Activated naive CD4-positive, alpha-beta T cell treated with anti-CD3 and anti-CD28 coated beads, Interleukin-2, amount 10 ng/mL, durations not matched to agents 7 days and 5 days (primary cell): ENCODE data around the gene SYNJ1.
"Not testable (repeated sequence)": the region's sequence is repeated elsewhere in the genome, so short reads cannot be mapped to it uniquely, and the experiment has no call there.

Source experiments
- CTCF ChIA-PET: fragments of 350-600 bp; sonication (Branson Sonifier 250); formaldehyde crosslinking; loops from one replicate; lab custom pipeline; 2021; ENCODE audit warnings: antibody characterized with exemption; lab: Charles Lee
- DNase-seq: peaks from one replicate; pipeline ENCODE4 v3.0.0-alpha.2; 2020
- H3K27ac Mint-ChIP-seq: one replicate; pipeline ENCODE4 v1.8.0; 2021; ENCODE audit warnings: mild to moderate bottlenecking, moderate library complexity, mixed read lengths
- H3K27me3 Mint-ChIP-seq: one replicate; pipeline ENCODE4 v1.8.0; 2021; ENCODE audit warnings: mild to moderate bottlenecking, mixed read lengths
- H3K36me3 Mint-ChIP-seq: one replicate; pipeline ENCODE4 v1.8.0; 2021; ENCODE audit warnings: mixed read lengths
- H3K4me1 Mint-ChIP-seq: one replicate; pipeline ENCODE4 v1.8.0; 2021; ENCODE audit warnings: mixed read lengths
- H3K4me3 Mint-ChIP-seq: one replicate; pipeline ENCODE4 v1.8.0; 2021; ENCODE audit warnings: mild to moderate bottlenecking, moderate library complexity, mixed read lengths
- H3K9me3 Mint-ChIP-seq: one replicate; pipeline ENCODE4 v1.8.0; 2021; ENCODE audit warnings: mixed read lengths

The SYNJ1 gene

GRCh38 chr21:32702702-32703101 lies 25.1 kb downstream of the SYNJ1 start:
- no peaks in the 10 kb centered on the region for H3K9me3 Mint-ChIP-seq
- H3K4me1 Mint-ChIP-seq, result peaks cover 5% of the 10 kb centered on the region
- CTCF ChIA-PET, result no interaction called here
- peaks cover 17% of the 10 kb centered on the region for H3K36me3 Mint-ChIP-seq
- no peak overlapping the region for H3K4me3 Mint-ChIP-seq
- H3K27ac Mint-ChIP-seq, result no peak overlapping the region
- H3K27me3 Mint-ChIP-seq, result no peaks in the 10 kb centered on the region
- no peak for DNase-seq

DNA sequence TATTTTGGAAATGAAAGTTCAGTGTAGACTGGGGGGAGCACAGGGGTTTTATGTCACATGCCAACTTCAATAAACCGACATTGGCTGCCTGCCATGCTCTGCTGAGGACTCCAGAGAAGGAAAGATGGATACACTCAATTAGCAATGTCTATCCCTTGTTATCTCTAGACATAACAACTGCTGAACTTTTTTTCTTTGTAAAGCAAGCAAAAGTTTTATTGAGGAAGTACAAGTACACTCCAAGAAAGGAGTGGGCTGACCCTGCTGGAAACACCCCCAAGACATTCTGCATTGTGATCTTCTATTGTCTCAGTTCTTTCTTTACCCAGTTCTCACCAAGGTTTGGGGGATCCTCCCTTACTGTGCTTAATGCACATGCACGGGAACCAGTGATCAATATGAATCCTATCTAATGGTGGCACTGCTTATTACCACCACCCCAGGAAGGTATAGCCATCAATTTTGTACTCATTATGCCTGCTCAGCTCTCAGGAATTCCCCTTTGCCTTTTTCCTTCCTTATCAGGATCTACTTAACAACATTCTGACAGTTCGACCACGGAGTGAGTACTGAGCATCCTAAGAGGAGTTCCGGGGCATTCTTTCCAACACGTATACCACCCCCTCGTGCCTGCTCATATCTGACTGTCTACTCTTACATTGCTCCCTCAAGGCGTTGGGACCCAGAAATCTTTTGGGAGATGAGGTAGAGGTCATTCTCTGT lies 28.7 kb downstream of the SYNJ1 start:
- no peaks in the 10 kb centered on the region for H3K9me3 Mint-ChIP-seq
- CTCF ChIA-PET, result no interaction called here
- H3K27me3 Mint-ChIP-seq, result no peaks in the 10 kb centered on the region
- DNase-seq, result no peak
- H3K4me1 Mint-ChIP-seq, result no peaks in the 10 kb centered on the region
- no peak overlapping the region for H3K4me3 Mint-ChIP-seq
- H3K36me3 Mint-ChIP-seq, result peaks cover 12% of the 10 kb centered on the region
- H3K27ac Mint-ChIP-seq, result no peak overlapping the region

GRCh38 chr21:32698286-32698685 lies 29.5 kb downstream of the SYNJ1 start:
- Mint-ChIP-seq H3K4me1 (no peaks in the 10 kb centered on the region), H3K27me3 (no peaks in the 10 kb centered on the region), H3K9me3 (no peaks in the 10 kb centered on the region), H3K27ac (no peak overlapping the region), H3K36me3 (peaks cover 9% of the 10 kb centered on the region), H3K4me3 (no peak overlapping the region)
- DNase-seq, result no peak
- CTCF ChIA-PET, result no interaction called here

DNA sequence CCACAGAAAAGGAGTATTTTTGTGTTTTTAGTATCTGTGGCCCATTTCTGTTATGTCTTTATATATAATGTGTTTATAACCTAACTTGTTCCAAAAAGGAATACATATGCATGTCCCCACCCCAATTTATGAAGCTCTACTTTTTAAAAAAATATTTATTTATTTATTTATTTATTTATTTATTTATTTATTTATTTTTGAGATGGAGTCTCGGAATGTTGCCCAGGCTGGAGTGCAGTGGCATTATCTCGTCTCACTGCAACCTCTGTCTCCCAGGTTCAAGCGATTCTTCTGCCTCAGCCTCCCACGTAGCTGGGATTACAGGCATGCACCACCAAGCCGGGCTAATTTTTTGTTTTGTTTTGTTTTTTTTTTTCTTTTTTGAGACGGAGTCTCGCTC lies 32.3 kb downstream of the SYNJ1 start:
- H3K9me3 Mint-ChIP-seq, H3K27me3 Mint-ChIP-seq, H3K27ac Mint-ChIP-seq, H3K4me3 Mint-ChIP-seq, DNase-seq, CTCF ChIA-PET, H3K4me1 Mint-ChIP-seq: not testable (repeated sequence)
- peaks cover 16% of the 10 kb centered on the region for H3K36me3 Mint-ChIP-seq

DNA sequence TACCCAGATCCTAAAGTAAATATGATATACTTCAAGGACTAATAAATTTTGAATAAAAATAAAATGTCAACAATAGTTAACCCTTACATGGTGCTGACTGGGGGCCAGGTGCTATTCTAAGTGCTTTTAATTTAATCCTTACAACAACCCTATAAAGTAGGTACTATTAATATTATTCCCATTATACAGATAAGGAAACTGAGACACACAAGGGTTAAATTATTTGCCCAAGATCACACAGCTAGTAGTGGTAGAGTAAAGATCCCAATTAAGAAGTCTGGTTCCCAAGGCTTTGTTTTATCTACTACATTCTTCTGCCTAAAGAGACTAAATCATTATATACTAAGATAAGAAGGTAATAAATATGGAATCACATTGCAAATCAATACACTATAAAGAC lies 34.2 kb downstream of the SYNJ1 start:
- Mint-ChIP-seq H3K36me3 (peaks cover 9% of the 10 kb centered on the region), H3K27ac (no peak overlapping the region), H3K27me3 (no peaks in the 10 kb centered on the region), H3K4me1 (no peaks in the 10 kb centered on the region), H3K9me3 (no peaks in the 10 kb centered on the region), H3K4me3 (no peak overlapping the region)
- CTCF ChIA-PET, result no interaction called here
- no peak for DNase-seq

DNA sequence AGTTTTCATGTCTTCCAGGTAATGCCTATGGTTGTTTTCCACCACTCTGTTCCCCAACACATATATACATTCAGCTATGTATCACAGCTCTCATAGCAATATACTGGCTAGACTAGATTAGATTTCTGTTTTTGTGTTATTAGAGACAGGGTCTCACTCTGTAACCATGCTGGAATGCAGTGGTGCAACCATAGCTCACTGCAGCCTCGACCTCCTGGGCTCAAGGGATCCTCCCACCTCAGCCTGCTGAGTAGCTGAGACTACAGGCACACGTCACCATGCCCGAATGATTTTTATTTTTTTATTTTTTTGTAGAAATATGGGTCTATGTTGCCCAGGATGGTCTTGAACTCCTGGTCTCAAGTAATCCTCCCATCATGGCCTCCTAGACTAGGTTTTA lies 37.7 kb downstream of the SYNJ1 start:
- no peak for DNase-seq
- no peaks in the 10 kb centered on the region for H3K9me3 Mint-ChIP-seq
- CTCF ChIA-PET, result interaction anchor here (1.0 kb wide), 1 partner anchor 41 kb away, joined by 3 read pairs; no protein-coding TSS in a partner anchor
- H3K36me3 Mint-ChIP-seq, result peaks cover 16% of the 10 kb centered on the region
- H3K4me1 Mint-ChIP-seq, result no peaks in the 10 kb centered on the region
- H3K27ac Mint-ChIP-seq, result no peak overlapping the region
- no peaks in the 10 kb centered on the region for H3K27me3 Mint-ChIP-seq
- H3K4me3 Mint-ChIP-seq, result no peak overlapping the region

DNA sequence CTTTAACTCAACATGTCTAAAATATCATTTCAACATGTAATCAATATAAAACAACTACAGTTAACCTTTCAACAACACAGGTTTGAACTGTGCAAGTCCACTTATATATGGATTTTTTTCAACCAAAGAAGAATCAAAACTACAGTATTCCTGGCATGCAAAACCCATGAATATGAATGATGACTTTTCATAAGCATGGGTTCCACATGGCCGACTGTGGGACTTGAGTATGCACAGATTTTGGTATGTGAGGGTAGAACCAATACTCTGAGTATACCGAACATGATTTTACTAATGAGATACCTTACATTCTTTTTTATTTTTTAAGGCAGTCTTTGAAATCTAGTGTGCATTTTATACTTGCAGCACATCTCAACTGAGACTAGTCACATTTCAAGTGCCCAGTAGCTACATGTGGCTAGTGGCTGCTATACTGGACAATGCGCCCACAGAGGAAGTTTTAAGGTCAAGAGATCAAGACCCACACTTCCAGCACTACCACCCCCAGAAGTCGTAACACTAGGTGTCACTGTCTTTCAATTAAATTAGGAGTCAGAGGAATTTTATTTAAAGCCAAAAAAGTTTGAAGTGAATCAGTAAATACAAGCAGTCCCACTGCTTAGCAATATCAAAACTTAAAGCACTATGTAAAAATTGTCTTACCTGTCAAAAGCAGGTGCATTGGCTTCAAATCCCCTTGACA lies 40.0 kb downstream of the SYNJ1 start:
- no peak for DNase-seq
- no peaks in the 10 kb centered on the region for H3K4me1 Mint-ChIP-seq
- no peaks in the 10 kb centered on the region for H3K27me3 Mint-ChIP-seq
- CTCF ChIA-PET, result no interaction called here
- H3K9me3 Mint-ChIP-seq, result no peaks in the 10 kb centered on the region
- no peak overlapping the region for H3K4me3 Mint-ChIP-seq
- H3K36me3 Mint-ChIP-seq, result peaks cover 13% of the 10 kb centered on the region
- H3K27ac Mint-ChIP-seq, result no peak overlapping the region

GRCh38 chr21:32682696-32683474 lies 44.9 kb downstream of the SYNJ1 start:
- Mint-ChIP-seq H3K27me3 (no peaks in the 10 kb centered on the region), H3K4me3 (no peak overlapping the region), H3K4me1 (no peaks in the 10 kb centered on the region), H3K36me3 (peaks cover 12% of the 10 kb centered on the region), H3K9me3 (no peaks in the 10 kb centered on the region), H3K27ac (no peak overlapping the region)
- CTCF ChIA-PET, result no interaction called here
- DNase-seq, result no peak

GRCh38 chr21:32674731-32675130 lies 53.1 kb downstream of the SYNJ1 start:
- Mint-ChIP-seq H3K27ac (no peak overlapping the region), H3K9me3 (no peaks in the 10 kb centered on the region), H3K27me3 (no peaks in the 10 kb centered on the region), H3K36me3 (peaks cover 25% of the 10 kb centered on the region), H3K4me3 (no peak overlapping the region), H3K4me1 (no peaks in the 10 kb centered on the region)
- no peak for DNase-seq
- CTCF ChIA-PET, result interaction anchor here (1.0 kb wide), 1 partner anchor 74 kb away, joined by 3 read pairs; no protein-coding TSS in a partner anchor

DNA sequence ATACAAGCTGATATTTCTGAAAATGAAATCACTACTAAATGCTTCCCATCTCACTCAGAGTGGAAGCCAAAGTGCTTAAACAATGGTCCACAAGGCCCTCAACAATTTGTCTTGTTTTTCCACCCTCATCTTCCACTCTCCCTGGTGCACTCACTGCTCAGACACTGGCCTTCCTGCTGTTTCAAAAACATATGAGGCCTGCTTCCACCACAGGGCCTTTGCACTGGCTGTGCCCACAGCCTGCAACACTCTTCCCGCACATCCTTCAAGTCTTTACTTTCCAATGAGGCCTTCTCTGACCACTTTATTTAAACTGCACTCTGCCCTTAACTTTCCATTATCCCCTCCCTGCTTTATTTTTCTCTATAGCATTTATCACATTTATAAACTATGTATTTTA lies 53.8 kb downstream of the SYNJ1 start:
- Mint-ChIP-seq H3K9me3 (no peaks in the 10 kb centered on the region), H3K4me3 (no peak overlapping the region), H3K27ac (no peak overlapping the region), H3K36me3 (peaks cover 25% of the 10 kb centered on the region), H3K27me3 (no peaks in the 10 kb centered on the region), H3K4me1 (no peaks in the 10 kb centered on the region)
- CTCF ChIA-PET, result interaction anchor here (1.0 kb wide), 1 partner anchor 73 kb away, joined by 3 read pairs; no protein-coding TSS in a partner anchor
- no peak for DNase-seq

DNA sequence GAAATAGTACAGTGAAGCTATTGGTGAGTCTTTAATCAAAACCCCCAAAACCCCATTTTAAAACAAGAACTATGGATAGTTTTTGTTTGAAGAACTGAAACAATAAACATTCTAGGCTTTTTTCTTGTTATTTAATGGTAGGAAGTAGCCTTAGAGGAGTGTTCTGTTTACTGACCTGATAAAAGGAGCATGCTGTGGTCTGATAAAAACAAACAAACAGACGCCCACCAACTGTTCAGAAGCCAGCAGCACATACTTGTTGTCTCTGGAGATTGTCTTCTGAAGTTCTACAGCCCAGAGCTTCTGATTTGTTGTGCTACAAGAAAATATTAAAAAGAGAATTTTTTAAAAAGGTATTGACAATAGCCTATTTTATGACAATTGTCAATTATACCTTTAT lies 61.6 kb downstream of the SYNJ1 start:
- Mint-ChIP-seq H3K27ac (no peak overlapping the region), H3K27me3 (no peaks in the 10 kb centered on the region), H3K36me3 (peaks cover 53% of the 10 kb centered on the region), H3K9me3 (peaks cover 17% of the 10 kb centered on the region), H3K4me3 (no peak overlapping the region), H3K4me1 (no peaks in the 10 kb centered on the region)
- DNase-seq, result no peak
- CTCF ChIA-PET, result no interaction called here

DNA sequence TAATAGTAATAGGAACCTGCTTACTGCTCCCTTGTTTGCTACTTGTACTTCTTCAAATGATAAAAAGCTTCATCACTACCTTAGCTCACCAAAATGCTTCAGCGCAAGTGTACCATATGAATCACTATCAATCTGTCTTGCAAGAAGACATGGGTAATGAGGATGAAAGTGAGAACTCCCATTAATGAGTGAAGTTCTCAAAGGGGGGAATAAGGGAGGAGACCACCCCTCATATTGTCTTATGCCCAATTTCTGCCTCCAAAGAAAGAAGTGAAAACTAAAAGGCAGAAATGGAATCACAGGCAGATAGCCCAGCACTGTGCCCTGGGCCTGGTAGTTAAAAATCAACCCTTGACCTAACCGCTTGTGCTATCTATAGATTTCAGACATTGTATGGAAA lies 63.7 kb downstream of the SYNJ1 start:
- H3K27ac Mint-ChIP-seq, H3K4me1 Mint-ChIP-seq, H3K4me3 Mint-ChIP-seq, H3K27me3 Mint-ChIP-seq, DNase-seq: not testable (repeated sequence)
- H3K9me3 Mint-ChIP-seq, result peaks cover 17% of the 10 kb centered on the region
- CTCF ChIA-PET, result interaction anchor here (1.1 to 1.2 kb wide), 2 partner anchors 11 to 259 kb away, joined by 3 read pairs; no protein-coding TSS in a partner anchor
- H3K36me3 Mint-ChIP-seq, result peaks cover 54% of the 10 kb centered on the region

GRCh38 chr21:32661981-32662380 lies 65.8 kb downstream of the SYNJ1 start:
- H3K4me3 Mint-ChIP-seq, H3K4me1 Mint-ChIP-seq, DNase-seq, H3K27ac Mint-ChIP-seq, CTCF ChIA-PET, H3K27me3 Mint-ChIP-seq: not testable (repeated sequence)
- Mint-ChIP-seq H3K36me3 (peaks cover 62% of the 10 kb centered on the region), H3K9me3 (peaks cover 17% of the 10 kb centered on the region)

DNA sequence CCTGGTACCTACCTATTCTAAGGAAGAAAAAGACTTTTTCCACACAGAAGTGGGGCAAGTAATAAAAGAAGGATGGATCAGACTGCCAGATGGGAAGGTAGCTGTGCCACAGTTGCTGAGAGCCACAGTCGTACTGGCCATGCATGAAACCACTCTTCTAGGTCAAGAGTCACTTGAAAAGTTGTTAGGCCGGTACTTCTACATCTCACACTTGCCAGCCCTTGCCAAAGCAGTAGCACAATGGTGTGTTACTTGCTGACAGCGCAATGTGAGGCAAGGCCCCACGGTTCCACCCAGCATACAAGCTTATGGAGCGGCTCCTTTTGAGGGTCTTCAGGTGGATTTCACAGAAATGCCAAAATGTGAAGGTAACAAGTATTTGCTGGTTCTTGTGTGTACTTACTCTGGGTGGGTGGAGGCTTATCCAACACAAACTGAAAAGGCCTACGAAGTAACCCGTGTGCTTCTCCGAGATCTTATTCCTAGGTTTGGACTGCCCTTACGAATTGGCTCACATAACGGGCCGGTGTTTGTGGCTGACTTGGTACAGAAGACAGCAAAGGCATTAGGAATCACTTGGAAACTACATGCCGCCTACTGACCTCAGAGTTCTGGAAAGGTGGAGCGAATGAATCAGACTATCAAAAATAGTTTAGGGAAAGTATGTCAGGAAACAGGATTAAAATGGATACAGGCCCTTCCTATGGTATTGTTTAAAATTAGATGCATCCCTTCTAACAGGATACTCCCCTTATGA lies 66.6 kb downstream of the SYNJ1 start:
- H3K27ac Mint-ChIP-seq, H3K4me1 Mint-ChIP-seq, CTCF ChIA-PET, H3K27me3 Mint-ChIP-seq, DNase-seq, H3K4me3 Mint-ChIP-seq: not testable (repeated sequence)
- Mint-ChIP-seq H3K36me3 (peaks cover 68% of the 10 kb centered on the region), H3K9me3 (peaks cover 17% of the 10 kb centered on the region)
